ENCODE data around the gene UBE2J1.

The UBE2J1 gene

DNA sequence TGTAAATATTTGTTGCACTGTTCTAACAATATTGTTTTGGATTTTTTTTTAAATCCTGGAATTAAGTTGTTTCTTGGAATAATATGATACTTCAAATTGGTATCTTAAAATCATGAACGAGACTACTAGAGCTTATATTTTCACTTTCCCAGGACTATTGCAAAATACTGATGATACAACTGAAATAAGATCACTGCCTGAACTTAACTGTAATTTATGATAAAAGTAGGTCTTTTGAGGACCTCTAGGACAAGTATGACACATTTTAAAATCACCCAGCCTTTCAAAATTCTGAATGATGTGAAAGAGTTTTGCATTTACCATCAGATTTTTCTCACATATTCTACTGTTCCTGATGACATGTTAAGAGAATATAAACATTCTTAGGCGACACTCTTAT lies 8.6 kb upstream of the UBE2J1 start:
- H3K4me3 ChIP-seq (ENCODE audit: low read depth, low read length) = no peak overlapping the region
- TF ChIP-seq CTCF (IDR thresholded peaks at IDR 0.05; ENCODE audit: borderline replicate concordance, insufficient read depth, low read depth, low read length) = no peak

DNA sequence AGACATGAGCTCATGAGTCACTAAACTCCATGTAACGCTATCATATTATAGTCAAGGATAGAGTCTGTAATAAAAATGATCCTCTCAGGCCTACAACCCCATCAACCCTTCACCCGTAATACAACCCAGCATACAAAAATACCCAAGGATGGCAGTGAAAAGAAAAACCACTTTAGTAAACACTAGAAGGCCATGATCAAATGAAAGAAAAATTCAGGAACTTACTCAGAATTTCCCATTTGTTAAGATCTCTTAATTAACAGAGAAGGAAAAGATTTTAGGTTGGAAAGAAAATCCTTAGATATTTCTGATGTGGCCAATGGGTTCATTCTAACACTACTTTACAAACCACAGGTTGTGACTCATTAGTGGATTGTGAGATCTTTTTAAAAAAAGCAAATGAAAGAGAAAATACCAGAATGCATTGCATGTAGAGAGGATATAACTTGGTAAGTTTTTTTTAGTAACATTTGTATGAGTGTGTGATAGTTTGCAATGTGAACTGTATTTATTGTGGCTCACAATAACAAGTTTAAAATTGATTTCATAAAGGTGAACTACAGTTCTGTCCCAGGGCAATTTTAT lies 8.0 kb upstream of the UBE2J1 start:
- no peak for TF ChIP-seq CTCF (IDR thresholded peaks at IDR 0.05; ENCODE audit: borderline replicate concordance, insufficient read depth, low read depth, low read length)
- no peak overlapping the region for H3K4me3 ChIP-seq (ENCODE audit: low read depth, low read length)

- TF ChIP-seq CTCF (IDR thresholded peaks at IDR 0.05; ENCODE audit: borderline replicate concordance, insufficient read depth, low read depth, low read length) = no peak
- no peak overlapping the region for H3K4me3 ChIP-seq (ENCODE audit: low read depth, low read length)
Observed at GRCh38 chr6:89359561-89359960, 7.0 kb upstream of the UBE2J1 start.

- no peak overlapping the region for H3K4me3 ChIP-seq (ENCODE audit: low read depth, low read length)
- TF ChIP-seq CTCF (IDR thresholded peaks at IDR 0.05; ENCODE audit: borderline replicate concordance, insufficient read depth, low read depth, low read length) = no peak
Observed at GRCh38 chr6:89357390-89357789, 4.9 kb upstream of the UBE2J1 start.

- no peak overlapping the region for H3K4me3 ChIP-seq (ENCODE audit: low read depth, low read length)
- TF ChIP-seq CTCF (IDR thresholded peaks at IDR 0.05; ENCODE audit: borderline replicate concordance, insufficient read depth, low read depth, low read length) = no peak
Observed at GRCh38 chr6:89356642-89357170, 4.2 kb upstream of the UBE2J1 start.

DNA sequence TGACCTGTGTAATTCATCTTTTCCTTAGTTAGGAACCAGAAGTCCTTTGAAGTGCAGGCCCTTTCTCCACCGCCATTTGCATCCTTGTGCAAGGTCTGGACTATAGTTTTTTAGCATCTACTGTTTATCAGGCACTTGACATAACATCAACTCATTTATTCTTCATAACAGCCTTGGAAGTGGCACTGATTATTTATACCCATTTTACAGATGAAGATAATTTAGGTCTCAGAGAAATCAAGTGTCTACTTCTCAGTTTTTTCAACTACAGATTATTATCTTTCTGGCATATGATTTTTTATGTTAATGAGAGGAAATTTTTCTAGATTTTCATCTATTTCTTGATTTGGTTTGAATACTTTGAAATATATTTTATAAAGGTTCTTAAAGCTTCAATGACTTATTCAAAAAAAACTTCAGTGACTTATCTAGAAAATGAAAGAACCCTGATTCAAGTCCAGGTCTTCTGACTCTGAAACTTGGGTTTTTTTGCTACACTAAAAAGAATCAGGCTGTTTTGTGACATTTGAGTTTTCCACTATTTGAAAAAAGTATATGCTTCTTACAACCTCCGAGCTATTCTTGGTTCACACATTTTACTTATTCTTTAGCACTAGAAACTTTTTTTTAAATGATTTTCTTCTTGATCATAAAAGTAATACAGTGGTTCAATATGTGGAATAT lies 3.1 kb upstream of the UBE2J1 start:
- TF ChIP-seq CTCF (IDR thresholded peaks at IDR 0.05; ENCODE audit: borderline replicate concordance, insufficient read depth, low read depth, low read length) = no peak
- H3K4me3 ChIP-seq (ENCODE audit: low read depth, low read length) = no peak overlapping the region

Measured in GM12875 (cell line).